Fibroblast of skin of left biceps (primary cell): ENCODE measurements around the gene CDYL2.
"Not testable (repeated sequence)": the region's sequence is repeated elsewhere in the genome, so short reads cannot be mapped to it uniquely, and the experiment has no call there.

Source experiments
- DNase-seq, 2 experiments: peaks; one replicate each; pipeline ENCODE4 v3.0.0-alpha.2; 2013; ENCODE audit warnings: low read depth in 2 of 2

Gene CDYL2

GRCh38 chr16:80671281-80671849, 133.0 kb downstream of the CDYL2 start:
- DNase-seq = no peak

- no peak for DNase-seq
Measured at GRCh38 chr16:80670170-80670865, 134.1 kb downstream of the CDYL2 start.

- DNase-seq = no peak
Measured at GRCh38 chr16:80669673-80670072, 134.7 kb downstream of the CDYL2 start.

GRCh38 chr16:80667925-80668324, 136.5 kb downstream of the CDYL2 start:
- no peak for DNase-seq

GRCh38 chr16:80667251-80667560, 137.2 kb downstream of the CDYL2 start:
- no peak for DNase-seq

- DNase-seq = no peak
Measured at GRCh38 chr16:80666378-80667250, 137.8 kb downstream of the CDYL2 start.

- DNase-seq = no peak
Measured at GRCh38 chr16:80665356-80665755, 139.0 kb downstream of the CDYL2 start.

GRCh38 chr16:80664786-80665185, 139.6 kb downstream of the CDYL2 start:
- DNase-seq = no peak

- DNase-seq = no peak
Measured at GRCh38 chr16:80664226-80664625, 140.2 kb downstream of the CDYL2 start.

GRCh38 chr16:80663078-80663477, 141.3 kb downstream of the CDYL2 start:
- no peak for DNase-seq

GRCh38 chr16:80659865-80660264, 144.5 kb downstream of the CDYL2 start:
- DNase-seq = no peak

GRCh38 chr16:80656711-80657150, 147.7 kb downstream of the CDYL2 start:
- no peak for DNase-seq

- DNase-seq = no peak
Measured at GRCh38 chr16:80656161-80656560, 148.2 kb downstream of the CDYL2 start.

- DNase-seq = no peak
Measured at GRCh38 chr16:80655751-80656150, 148.6 kb downstream of the CDYL2 start.

GRCh38 chr16:80654094-80654862, 150.1 kb downstream of the CDYL2 start:
- DNase-seq = no peak

- DNase-seq = no peak
Measured at GRCh38 chr16:80652441-80652840, 152.0 kb downstream of the CDYL2 start.

GRCh38 chr16:80650281-80650680, 154.1 kb downstream of the CDYL2 start:
- DNase-seq = not testable (repeated sequence)

- DNase-seq = no peak
Measured at GRCh38 chr16:80640316-80640715, 164.1 kb downstream of the CDYL2 start.

GRCh38 chr16:80639636-80640035, 164.8 kb downstream of the CDYL2 start:
- no peak for DNase-seq

- DNase-seq = no peak
Measured at GRCh38 chr16:80637621-80638020, 166.8 kb downstream of the CDYL2 start.

- DNase-seq = no peak
Measured at GRCh38 chr16:80631581-80631980, 172.8 kb downstream of the CDYL2 start.

GRCh38 chr16:80628254-80628653, 176.1 kb downstream of the CDYL2 start:
- no peak for DNase-seq
